ENCODE measurements around the gene ABCA4. TPM values are rescaled to one million over a fixed set of nuclear protein-coding genes. Genes with fewer than 3 reads are reported as not detected.

ABCA4 gene
- total RNA-seq, 1 experiment from 2014 or later = 1.5 TPM

- DNase-seq (ENCODE audit: low read depth, low spot score) (no peak), ATAC-seq (peak; percentile 73)
- TF ChIP-seq, protein P1, sequence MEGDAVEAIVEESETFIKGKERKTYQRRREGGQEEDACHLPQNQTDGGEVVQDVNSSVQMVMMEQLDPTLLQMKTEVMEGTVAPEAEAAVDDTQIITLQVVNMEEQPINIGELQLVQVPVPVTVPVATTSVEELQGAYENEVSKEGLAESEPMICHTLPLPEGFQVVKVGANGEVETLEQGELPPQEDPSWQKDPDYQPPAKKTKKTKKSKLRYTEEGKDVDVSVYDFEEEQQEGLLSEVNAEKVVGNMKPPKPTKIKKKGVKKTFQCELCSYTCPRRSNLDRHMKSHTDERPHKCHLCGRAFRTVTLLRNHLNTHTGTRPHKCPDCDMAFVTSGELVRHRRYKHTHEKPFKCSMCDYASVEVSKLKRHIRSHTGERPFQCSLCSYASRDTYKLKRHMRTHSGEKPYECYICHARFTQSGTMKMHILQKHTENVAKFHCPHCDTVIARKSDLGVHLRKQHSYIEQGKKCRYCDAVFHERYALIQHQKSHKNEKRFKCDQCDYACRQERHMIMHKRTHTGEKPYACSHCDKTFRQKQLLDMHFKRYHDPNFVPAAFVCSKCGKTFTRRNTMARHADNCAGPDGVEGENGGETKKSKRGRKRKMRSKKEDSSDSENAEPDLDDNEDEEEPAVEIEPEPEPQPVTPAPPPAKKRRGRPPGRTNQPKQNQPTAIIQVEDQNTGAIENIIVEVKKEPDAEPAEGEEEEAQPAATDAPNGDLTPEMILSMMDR (IDR thresholded peaks at IDR 0.05) = peak; percentile 31
- TF ChIP-seq TCF7L2 (IDR thresholded peaks at IDR 0.05; ENCODE audit: low read depth, low read length) = no peak
- Histone ChIP-seq H3K36me3 (ENCODE audit: control insufficient read depth, insufficient read depth, low read length) (no peaks in the 10 kb centered on the region), H3K4me3 (ENCODE audit: low read depth in 2 of 2, low read length in 2 of 2) (no peak overlapping the region), H3K27me3 (ENCODE audit: control insufficient read depth, insufficient read depth, low read length) (no peaks in the 10 kb centered on the region), H3K27ac (ENCODE audit: low read length) (no peak overlapping the region), H3K4me1 (ENCODE audit: control insufficient read depth, insufficient read depth, low read length) (no peaks in the 10 kb centered on the region), H3K9me3 (ENCODE audit: control insufficient read depth, insufficient read depth, low read depth, low read length) (no peaks in the 10 kb centered on the region)
- in situ Hi-C loops (cut with HindIII; ENCODE audit: low pct_unique_long_range_greater_than_20kb, low sequenced_read_pairs) = no loop called here
- CTCF ChIA-PET = interaction anchor here (0.6 to 1.4 kb wide), 2 partner anchors 45 to 134 kb away, joined by 3 to 4 read pairs; no protein-coding TSS in a partner anchor
- POLR2A ChIA-PET = no interaction called here
- BruUV-seq (replicated peaks) = no TSS peak
- intact Hi-C loops (cut with micrococcal nuclease; ENCODE audit: unreplicated experiment) = no loop called here
Observed at GRCh38 chr1:93980320-93981273, 140.4 kb downstream of the ABCA4 start.

- ChIA-PET POLR2A (no interaction called here), CTCF (interaction anchor here (0.6 to 1.4 kb wide), 2 partner anchors 46 to 134 kb away, joined by 3 to 4 read pairs; no protein-coding TSS in a partner anchor)
- no peak for TF ChIP-seq POLR2AphosphoS5 (IDR thresholded peaks at IDR 0.05; ENCODE audit: low read depth, low read length)
- no peak for TF ChIP-seq SIN3A (IDR thresholded peaks at IDR 0.05; ENCODE audit: borderline replicate concordance, insufficient read depth, low read depth, low read length)
- DNase-seq (ENCODE audit: low read depth, low spot score) (no peak), ATAC-seq (peak; percentile 17; the same call in 1 of the 2 replicates)
- Histone ChIP-seq H3K36me3 (ENCODE audit: control insufficient read depth, insufficient read depth, low read length) (no peaks in the 10 kb centered on the region), H3K4me3 (ENCODE audit: low read depth in 2 of 2, low read length in 2 of 2) (no peak overlapping the region), H3K4me1 (ENCODE audit: control insufficient read depth, insufficient read depth, low read length) (no peaks in the 10 kb centered on the region), H3K27me3 (ENCODE audit: control insufficient read depth, insufficient read depth, low read length) (no peaks in the 10 kb centered on the region), H3K27ac (ENCODE audit: low read length) (no peak overlapping the region), H3K9me3 (ENCODE audit: control insufficient read depth, insufficient read depth, low read depth, low read length) (no peaks in the 10 kb centered on the region)
- in situ Hi-C loops (cut with HindIII; ENCODE audit: low pct_unique_long_range_greater_than_20kb, low sequenced_read_pairs) (no loop called here), intact Hi-C loops (cut with micrococcal nuclease; ENCODE audit: unreplicated experiment) (no loop called here)
- no TSS peak for BruUV-seq (replicated peaks)
Observed at GRCh38 chr1:93979718-93980319, 141.1 kb downstream of the ABCA4 start.

- no peaks in the 10 kb centered on the region for H3K4me1 ChIP-seq (ENCODE audit: control insufficient read depth, insufficient read depth, low read length)
- no TSS peak for BruUV-seq (replicated peaks)
- ATAC-seq (no peak), DNase-seq (ENCODE audit: low read depth, low spot score) (no peak)
- no peaks in the 10 kb centered on the region for H3K36me3 ChIP-seq (ENCODE audit: control insufficient read depth, insufficient read depth, low read length)
- POLR2A ChIA-PET = no interaction called here
- no peaks in the 10 kb centered on the region for H3K9me3 ChIP-seq (ENCODE audit: control insufficient read depth, insufficient read depth, low read depth, low read length)
- CTCF ChIA-PET = no interaction called here
- no peak overlapping the region for H3K4me3 ChIP-seq (ENCODE audit: low read depth in 2 of 2, low read length in 2 of 2)
- intact Hi-C loops (cut with micrococcal nuclease; ENCODE audit: unreplicated experiment) (no loop called here), in situ Hi-C loops (cut with HindIII; ENCODE audit: low pct_unique_long_range_greater_than_20kb, low sequenced_read_pairs) (no loop called here)
- no peaks in the 10 kb centered on the region for H3K27me3 ChIP-seq (ENCODE audit: control insufficient read depth, insufficient read depth, low read length)
- H3K27ac ChIP-seq (ENCODE audit: low read length) = no peak overlapping the region
- TF ChIP-seq SIN3A (IDR thresholded peaks at IDR 0.05; ENCODE audit: borderline replicate concordance, insufficient read depth, low read depth, low read length) = no peak
- no peak for TF ChIP-seq TCF7L2 (IDR thresholded peaks at IDR 0.05; ENCODE audit: low read depth, low read length)
- TF ChIP-seq, protein P1 (IDR thresholded peaks at IDR 0.05) = no peak
- TF ChIP-seq, protein P2, sequence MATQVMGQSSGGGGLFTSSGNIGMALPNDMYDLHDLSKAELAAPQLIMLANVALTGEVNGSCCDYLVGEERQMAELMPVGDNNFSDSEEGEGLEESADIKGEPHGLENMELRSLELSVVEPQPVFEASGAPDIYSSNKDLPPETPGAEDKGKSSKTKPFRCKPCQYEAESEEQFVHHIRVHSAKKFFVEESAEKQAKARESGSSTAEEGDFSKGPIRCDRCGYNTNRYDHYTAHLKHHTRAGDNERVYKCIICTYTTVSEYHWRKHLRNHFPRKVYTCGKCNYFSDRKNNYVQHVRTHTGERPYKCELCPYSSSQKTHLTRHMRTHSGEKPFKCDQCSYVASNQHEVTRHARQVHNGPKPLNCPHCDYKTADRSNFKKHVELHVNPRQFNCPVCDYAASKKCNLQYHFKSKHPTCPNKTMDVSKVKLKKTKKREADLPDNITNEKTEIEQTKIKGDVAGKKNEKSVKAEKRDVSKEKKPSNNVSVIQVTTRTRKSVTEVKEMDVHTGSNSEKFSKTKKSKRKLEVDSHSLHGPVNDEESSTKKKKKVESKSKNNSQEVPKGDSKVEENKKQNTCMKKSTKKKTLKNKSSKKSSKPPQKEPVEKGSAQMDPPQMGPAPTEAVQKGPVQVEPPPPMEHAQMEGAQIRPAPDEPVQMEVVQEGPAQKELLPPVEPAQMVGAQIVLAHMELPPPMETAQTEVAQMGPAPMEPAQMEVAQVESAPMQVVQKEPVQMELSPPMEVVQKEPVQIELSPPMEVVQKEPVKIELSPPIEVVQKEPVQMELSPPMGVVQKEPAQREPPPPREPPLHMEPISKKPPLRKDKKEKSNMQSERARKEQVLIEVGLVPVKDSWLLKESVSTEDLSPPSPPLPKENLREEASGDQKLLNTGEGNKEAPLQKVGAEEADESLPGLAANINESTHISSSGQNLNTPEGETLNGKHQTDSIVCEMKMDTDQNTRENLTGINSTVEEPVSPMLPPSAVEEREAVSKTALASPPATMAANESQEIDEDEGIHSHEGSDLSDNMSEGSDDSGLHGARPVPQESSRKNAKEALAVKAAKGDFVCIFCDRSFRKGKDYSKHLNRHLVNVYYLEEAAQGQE (IDR thresholded peaks at IDR 0.05; ENCODE audit: insufficient read depth in 1 of 2, low read depth in 2 of 2, low read length in 1 of 2) = no peak
- no peak for TF ChIP-seq POLR2AphosphoS5 (IDR thresholded peaks at IDR 0.05; ENCODE audit: low read depth, low read length)
Observed at GRCh38 chr1:93979040-93979717, 141.8 kb downstream of the ABCA4 start.

Data from Panc1 (cell line).